Naive thymus-derived CD4-positive, alpha-beta T cell (primary cell): ENCODE data around the gene MMADHC. TPM values are rescaled to one million over a fixed set of nuclear protein-coding genes. Genes with fewer than 3 reads are reported as not detected.

Experiments used
- ATAC-seq: fragments of 150-1000 bp; cut with Tn5 transposase; 2 replicates; pipeline ENCODE4 v1.10.0; 2021; ENCODE audit warnings: mild to moderate bottlenecking, moderate library complexity
- CTCF ChIA-PET: fragments of 350-600 bp; sonication (Branson Sonifier 250); formaldehyde crosslinking; loops from one replicate; lab custom pipeline; 2021; ENCODE audit warnings: antibody characterized with exemption; lab: Charles Lee
- POLR2A ChIA-PET: fragments of 350-600 bp; sonication (Branson Sonifier 250); formaldehyde crosslinking; loops from one replicate; lab custom pipeline; 2021; ENCODE audit warnings: antibody characterized with exemption, inconsistent platforms; lab: Charles Lee
- DNase-seq, 9 donors: peaks; one replicate each; pipeline versions ENCODE4 v3.0.0 to v3.0.0-alpha.2; 2020 to 2022; ENCODE audit warnings: mixed read lengths in 1 of 9
- H3K27ac ChIP-seq: one replicate; pipeline ENCODE4 v1.7.0; 2013; ENCODE audit warnings: mild to moderate bottlenecking, low read depth, low read length, moderate library complexity
- H3K27me3 ChIP-seq, 2 donors: one replicate each; pipeline ENCODE4 v1.7.0; 2013; ENCODE audit warnings: low read length in 2 of 2, mild to moderate bottlenecking in 2 of 2, moderate library complexity in 2 of 2; ENCODE audit not compliant: control insufficient read depth in 2 of 2, insufficient read depth in 2 of 2
- H3K36me3 ChIP-seq, 3 experiments: 1 replicate in 2 of 3; 2 replicates in 1 of 3; pipeline ENCODE4 v1.7.0; 2013; ENCODE audit warnings: low read length in 3 of 3, mild to moderate bottlenecking in 3 of 3, moderate library complexity in 1 of 3; ENCODE audit not compliant: insufficient read depth in 3 of 3, control insufficient read depth in 2 of 3
- H3K4me1 ChIP-seq, 2 donors: one replicate each; pipeline ENCODE4 v1.7.0; 2013; ENCODE audit warnings: low read length in 2 of 2, mild to moderate bottlenecking in 2 of 2, moderate library complexity in 1 of 2; ENCODE audit not compliant: control insufficient read depth in 2 of 2, insufficient read depth in 2 of 2
- H3K4me3 ChIP-seq: 2 replicates; pipeline ENCODE4 v1.7.0; 2013; ENCODE audit warnings: mild to moderate bottlenecking, low read length
- H3K9me3 ChIP-seq, 3 experiments: 1 replicate in 2 of 3; 2 replicates in 1 of 3; pipeline ENCODE4 v1.7.0; 2013; ENCODE audit warnings: low read length in 3 of 3; ENCODE audit not compliant: control insufficient read depth in 2 of 3
- H3K27ac Mint-ChIP-seq, 9 donors: one replicate each; pipeline ENCODE4 v1.8.0; 2020 to 2022; ENCODE audit warnings: mixed read lengths in 9 of 9, mild to moderate bottlenecking in 8 of 9, moderate library complexity in 5 of 9, inconsistent platforms in 2 of 9
- H3K27me3 Mint-ChIP-seq, 5 donors: one replicate each; pipeline ENCODE4 v1.8.0; 2021 to 2022; ENCODE audit warnings: mixed read lengths in 5 of 5, mild to moderate bottlenecking in 1 of 5
- H3K36me3 Mint-ChIP-seq, 5 donors: one replicate each; pipeline ENCODE4 v1.8.0; 2020 to 2022; ENCODE audit warnings: mixed read lengths in 5 of 5, mild to moderate bottlenecking in 3 of 5, inconsistent platforms in 1 of 5
- H3K4me1 Mint-ChIP-seq, 7 donors: one replicate each; pipeline ENCODE4 v1.8.0; 2020 to 2022; ENCODE audit warnings: mixed read lengths in 7 of 7, mild to moderate bottlenecking in 3 of 7, inconsistent platforms in 1 of 7
- H3K4me3 Mint-ChIP-seq, 10 donors: one replicate each; pipeline ENCODE4 v1.8.0; 2020 to 2022; ENCODE audit warnings: mild to moderate bottlenecking in 10 of 10, mixed read lengths in 10 of 10, moderate library complexity in 6 of 10, inconsistent platforms in 2 of 10
- H3K9me3 Mint-ChIP-seq, 11 donors: one replicate each; pipeline ENCODE4 v1.8.0; 2020 to 2022; ENCODE audit warnings: mixed read lengths in 11 of 11, mild to moderate bottlenecking in 4 of 11, inconsistent platforms in 1 of 11, moderate library complexity in 1 of 11
- intact Hi-C, 2 donors: fragments of 100-400 bp; cut with micrococcal nuclease; formaldehyde crosslinking; loops; one replicate each; pipeline ENCODE4 v1.15.1; 2023
- polyA plus RNA-seq, 2 donors: library from polyadenylated mRNA; unstranded; fragments of 300-500 nt; fragmentation: Illumina TruSeq; gene quantifications; one replicate each; pipeline ENCODE4 v1.2.3, GENCODE V29; 2021
- total RNA-seq, 6 experiments: library from RNA in 5 of 6; stranded (reverse) in 5 of 6; gene quantifications; 1 replicate in 5 of 6; 2 replicates in 1 of 6; pipeline ENCODE4 v1.2.3 and lab custom pipeline; 2021 to 2026

Gene MMADHC
- total RNA-seq (10 to 100 TPM; 53.3 to 93.4 (median 66.6) TPM), polyA plus RNA-seq (100 to 1,000 TPM; 141 to 157 TPM), total RNA-seq (lab: John Stamatoyannopoulos, UW) (49.3 reads per million, percentile 71 among the genes with 10 or more reads in this experiment)

DNA sequence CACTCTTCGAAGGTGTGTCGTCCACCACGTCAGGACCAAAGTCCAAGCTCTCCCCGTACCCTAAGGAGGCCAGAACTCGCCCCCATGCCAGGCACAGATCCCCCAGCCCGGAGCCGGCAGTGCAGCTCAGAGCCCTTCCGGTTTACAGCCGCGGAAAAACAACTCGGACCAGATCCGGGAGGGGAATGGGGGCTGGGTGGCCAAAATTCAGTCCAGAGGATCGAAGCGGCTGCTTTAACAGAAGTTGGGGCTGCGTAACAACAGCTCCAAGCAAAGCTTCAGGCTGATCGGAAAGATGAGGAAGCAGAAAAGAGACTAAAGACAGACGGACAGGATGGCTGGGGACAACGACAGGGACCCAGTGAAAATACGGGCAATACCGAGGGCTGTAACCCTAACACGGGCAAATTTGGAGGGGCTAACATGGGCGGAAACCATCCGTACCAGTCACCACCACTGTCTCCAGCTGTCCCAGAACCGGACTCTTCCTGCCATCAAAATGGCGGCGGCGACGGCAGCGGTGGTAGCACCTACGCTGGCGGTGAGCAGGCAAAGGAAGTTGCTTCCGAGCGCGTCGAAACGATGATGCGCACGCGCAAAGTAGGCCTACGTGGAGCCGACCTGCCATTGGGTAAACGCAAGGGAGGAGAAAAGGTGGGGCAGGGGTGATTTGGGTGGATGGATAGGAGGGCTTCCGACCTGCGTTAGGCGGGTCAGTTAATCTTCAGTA, at the start of gene MMADHC:
Gene MMADHC (minus strand): TSS at position 556 of the 730 bp plus-strand sequence. CDS start 678 bp downstream, outside the sequence.
- peaks cover 27 to 58% (median 50%) of the 10 kb centered on the region in 7 donors for H3K4me1 Mint-ChIP-seq
- DNase-seq (peak; percentile 83 to 93 (median 91)), ATAC-seq (peak; percentile 98)
- CTCF ChIA-PET, result interaction anchor here (0.7 kb wide), 1 partner anchor 8 kb away, joined by 5 read pairs; no protein-coding TSS in a partner anchor
- H3K4me3 Mint-ChIP-seq, result peak within 1 kb of the TSS; percentile 95 to 99 (median 97)
- Histone ChIP-seq H3K27ac (peak within 1 kb of the TSS; percentile 93), H3K27me3 (no peaks in the 10 kb centered on the region), H3K9me3 (no peaks in the 10 kb centered on the region), H3K4me3 (peak within 1 kb of the TSS; percentile 97), H3K4me1 (peaks cover 23 to 39% of the 10 kb centered on the region in 2 donors), H3K36me3 (peaks cover 4 to 6% (median 5%) of the 10 kb centered on the region in 3 experiments)
- POLR2A ChIA-PET, result interaction anchor here (0.6 to 1.8 kb wide), 13 partner anchors 9 to 1822 kb away, joined by 3 to 23 read pairs (median 3); partner anchors contain the start of genes NMI, RBM43 and RIF1
- intact Hi-C loops, result loop anchor here (1.0 to 10.0 kb wide), 13 partner anchors 10 to 1822 kb away; partner anchors contain the start of genes KIF5C (in 2 of the 2), NMI (in 2 of the 2), ORC4 (in 2 of the 2) and RBM43 (in 2 of the 2)
- H3K36me3 Mint-ChIP-seq, result peaks cover 5 to 21% (median 19%) of the 10 kb centered on the region in 5 donors
- peaks cover 0 to 7% (median 0%) of the 10 kb centered on the region in 11 donors for H3K9me3 Mint-ChIP-seq
- peak within 1 kb of the TSS; percentile 95 to 100 (median 99) for H3K27ac Mint-ChIP-seq
- peaks cover 22 to 30% (median 30%) of the 10 kb centered on the region in 5 donors for H3K27me3 Mint-ChIP-seq

DNA sequence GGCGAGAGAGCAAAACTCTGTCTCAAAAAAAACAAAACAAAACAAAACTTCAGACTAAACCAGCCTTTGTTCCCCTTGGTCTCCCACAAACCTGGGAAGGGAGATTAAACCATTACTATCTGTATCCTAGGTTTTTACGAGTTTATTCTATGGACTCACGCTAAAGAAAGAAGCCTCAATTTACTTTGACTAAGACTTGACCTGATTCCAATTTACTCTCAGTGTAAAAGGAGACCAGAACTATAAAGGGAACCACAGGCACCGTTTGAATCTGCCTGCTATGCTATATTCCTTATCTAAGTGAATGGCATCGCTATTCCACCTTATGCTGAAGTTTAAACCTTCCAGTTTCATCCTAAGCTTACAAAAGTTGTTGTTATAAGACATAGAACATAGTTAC, 46.5 kb upstream of the MMADHC start:
- no peak overlapping the region for H3K4me3 Mint-ChIP-seq
- H3K4me1 Mint-ChIP-seq, result no peaks in the 10 kb centered on the region
- Histone ChIP-seq H3K36me3 (no peaks in the 10 kb centered on the region), H3K9me3 (no peaks in the 10 kb centered on the region), H3K27ac (no peak overlapping the region), H3K4me1 (no peaks in the 10 kb centered on the region), H3K4me3 (no peak overlapping the region), H3K27me3 (no peaks in the 10 kb centered on the region)
- H3K27me3 Mint-ChIP-seq, result peaks cover 0 to 7% (median 4%) of the 10 kb centered on the region in 5 donors
- ChIA-PET POLR2A (no interaction called here), CTCF (no interaction called here)
- H3K36me3 Mint-ChIP-seq, result no peaks in the 10 kb centered on the region
- ATAC-seq (no peak), DNase-seq (no peak)
- intact Hi-C loops, result no loop called here
- H3K27ac Mint-ChIP-seq, result no peak overlapping the region
- H3K9me3 Mint-ChIP-seq, result peaks cover 0 to 12% (median 0%) of the 10 kb centered on the region in 11 donors

DNA sequence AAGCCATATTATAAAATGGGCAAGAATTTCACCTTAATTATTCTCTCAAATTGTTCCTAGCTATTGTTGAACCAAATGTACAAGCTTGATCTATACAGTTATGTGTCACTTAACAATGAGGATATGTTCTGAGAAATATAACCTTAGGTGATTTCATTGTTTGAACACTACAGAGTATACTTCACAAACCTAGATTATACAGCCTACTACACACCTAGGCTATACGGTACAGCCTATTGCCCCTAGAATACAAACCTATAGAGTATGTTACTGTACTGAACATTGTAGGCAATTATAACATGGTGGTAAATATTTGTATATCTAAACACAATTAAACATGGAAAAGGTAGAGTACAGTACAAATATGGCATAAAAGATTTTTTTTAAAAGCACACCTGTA, 42.9 kb upstream of the MMADHC start:
- no peak for DNase-seq
- Histone ChIP-seq H3K4me1 (no peaks in the 10 kb centered on the region), H3K27ac (no peak overlapping the region), H3K9me3 (no peaks in the 10 kb centered on the region), H3K27me3 (no peaks in the 10 kb centered on the region), H3K36me3 (no peaks in the 10 kb centered on the region), H3K4me3 (no peak overlapping the region)
- no peak overlapping the region for H3K4me3 Mint-ChIP-seq
- ChIA-PET CTCF (no interaction called here), POLR2A (no interaction called here)
- H3K27ac Mint-ChIP-seq, result no peak overlapping the region
- no peak for ATAC-seq
- H3K36me3 Mint-ChIP-seq, result no peaks in the 10 kb centered on the region
- peaks cover 0 to 8% (median 6%) of the 10 kb centered on the region in 5 donors for H3K27me3 Mint-ChIP-seq
- no peaks in the 10 kb centered on the region for H3K9me3 Mint-ChIP-seq
- H3K4me1 Mint-ChIP-seq, result no peaks in the 10 kb centered on the region
- intact Hi-C loops, result no loop called here

DNA sequence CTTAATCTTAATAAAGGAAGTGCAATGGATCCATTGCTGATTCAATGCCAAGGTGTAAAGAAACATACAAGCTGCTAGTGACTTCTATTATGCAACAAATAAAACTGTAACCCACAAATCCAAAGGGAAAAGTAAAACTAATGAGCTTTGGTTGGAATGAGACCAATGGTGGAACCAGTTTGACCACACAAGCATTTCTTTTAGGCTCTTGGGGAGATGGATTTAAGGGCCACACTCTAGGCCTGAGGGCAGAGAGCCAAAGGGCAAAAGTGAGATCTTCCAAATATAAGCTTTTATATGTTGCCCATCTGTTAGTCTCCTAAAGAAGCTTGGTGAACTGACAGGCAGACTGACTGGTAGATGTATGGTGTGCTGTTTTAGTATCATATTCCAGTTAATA, 41.5 kb upstream of the MMADHC start:
- H3K27me3 Mint-ChIP-seq, result peaks cover 6 to 14% (median 10%) of the 10 kb centered on the region in 5 donors
- POLR2A ChIA-PET, result no interaction called here
- H3K36me3 Mint-ChIP-seq, result no peaks in the 10 kb centered on the region
- Histone ChIP-seq H3K4me1 (no peaks in the 10 kb centered on the region), H3K36me3 (no peaks in the 10 kb centered on the region), H3K27ac (no peak overlapping the region), H3K27me3 (no peaks in the 10 kb centered on the region), H3K4me3 (no peak overlapping the region), H3K9me3 (no peaks in the 10 kb centered on the region)
- H3K4me3 Mint-ChIP-seq, result no peak overlapping the region
- no peaks in the 10 kb centered on the region for H3K9me3 Mint-ChIP-seq
- ATAC-seq, result no peak
- H3K27ac Mint-ChIP-seq, result no peak overlapping the region
- DNase-seq, result no peak
- H3K4me1 Mint-ChIP-seq, result no peaks in the 10 kb centered on the region
- CTCF ChIA-PET, result no interaction called here
- intact Hi-C loops, result no loop called here

DNA sequence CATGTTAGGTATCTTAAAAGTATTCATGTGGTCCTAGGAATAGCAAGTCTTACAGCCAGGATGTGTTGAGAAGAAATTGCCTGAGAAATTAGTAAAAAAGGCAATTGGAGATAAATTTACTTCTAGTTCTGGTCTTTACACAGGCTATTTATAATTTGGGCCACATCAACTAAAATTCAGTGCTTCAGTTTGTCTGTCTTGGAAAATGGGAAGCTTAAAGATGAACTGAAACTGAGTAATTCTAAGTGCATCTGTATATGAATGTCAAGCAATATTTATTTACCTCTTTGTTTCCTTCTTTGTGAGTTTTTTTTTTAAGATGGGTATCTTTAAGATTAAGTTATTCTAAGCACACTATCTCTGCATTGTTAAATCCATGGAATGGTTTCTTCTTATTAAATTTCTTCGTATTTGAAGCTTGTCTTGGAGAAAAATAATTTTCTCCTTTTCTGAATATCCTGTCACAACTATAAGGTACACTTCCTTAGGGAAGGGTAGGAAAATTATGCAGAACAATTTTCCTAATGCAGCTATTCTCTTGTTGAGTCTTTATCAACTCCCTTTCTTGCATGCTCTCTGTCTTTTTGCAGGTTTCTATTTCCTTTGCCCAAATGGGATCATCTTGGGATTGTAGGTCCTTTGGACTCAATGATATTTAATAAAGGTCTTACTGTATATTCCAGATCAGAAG, 39.7 kb upstream of the MMADHC start:
- Mint-ChIP-seq H3K9me3 (no peaks in the 10 kb centered on the region), H3K4me1 (no peaks in the 10 kb centered on the region), H3K4me3 (no peak overlapping the region), H3K27ac (no peak overlapping the region), H3K27me3 (peaks cover 3 to 21% (median 8%) of the 10 kb centered on the region in 5 donors), H3K36me3 (no peaks in the 10 kb centered on the region)
- Histone ChIP-seq H3K27ac (no peak overlapping the region), H3K9me3 (no peaks in the 10 kb centered on the region), H3K36me3 (no peaks in the 10 kb centered on the region), H3K4me1 (no peaks in the 10 kb centered on the region), H3K4me3 (no peak overlapping the region), H3K27me3 (no peaks in the 10 kb centered on the region)
- ATAC-seq (no peak), DNase-seq (no peak)
- ChIA-PET CTCF (no interaction called here), POLR2A (interaction anchor here (0.6 kb wide), 1 partner anchor 36 kb away, joined by 3 read pairs; no protein-coding TSS in a partner anchor)
- intact Hi-C loops, result no loop called here

DNA sequence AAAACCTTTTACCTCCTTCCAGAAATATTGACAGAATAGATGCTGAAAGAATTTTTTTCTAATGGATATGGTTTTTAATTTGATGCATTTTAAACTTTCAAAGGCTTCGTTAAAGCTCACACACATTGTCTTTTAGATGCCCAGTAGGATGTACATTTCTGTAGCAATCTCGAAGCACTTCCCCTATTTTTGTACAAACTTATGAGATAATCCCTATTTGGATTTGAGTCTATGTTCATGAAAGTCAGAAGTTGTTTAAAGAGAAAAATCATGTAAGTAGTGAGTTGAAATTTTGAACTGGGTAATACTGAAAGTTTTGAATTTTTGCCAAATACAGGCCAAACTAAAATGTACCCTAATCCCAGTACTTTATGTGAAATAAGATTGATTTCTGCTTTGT, 38.1 kb upstream of the MMADHC start:
- Histone ChIP-seq H3K27me3 (no peaks in the 10 kb centered on the region), H3K9me3 (no peaks in the 10 kb centered on the region), H3K36me3 (no peaks in the 10 kb centered on the region), H3K4me3 (no peak overlapping the region), H3K4me1 (no peaks in the 10 kb centered on the region), H3K27ac (no peak overlapping the region)
- ChIA-PET POLR2A (no interaction called here), CTCF (no interaction called here)
- no peaks in the 10 kb centered on the region for H3K9me3 Mint-ChIP-seq
- no peak overlapping the region for H3K27ac Mint-ChIP-seq
- no peaks in the 10 kb centered on the region for H3K36me3 Mint-ChIP-seq
- H3K27me3 Mint-ChIP-seq, result peaks cover 0 to 30% (median 10%) of the 10 kb centered on the region in 5 donors
- H3K4me1 Mint-ChIP-seq, result no peaks in the 10 kb centered on the region
- DNase-seq, result no peak
- intact Hi-C loops, result no loop called here
- H3K4me3 Mint-ChIP-seq, result no peak overlapping the region
- ATAC-seq, result no peak
